ENCODE measurements around the gene PIGU. TPM values are rescaled to one million over a fixed set of nuclear protein-coding genes. Genes with fewer than 3 reads are reported as not detected.

The PIGU gene
- total and polyA plus RNA-seq, 2 of the 13 experiments (the other 11 are each of a cell fraction or from before 2014, with no cell fraction given) = 45.5 to 231 TPM

DNA sequence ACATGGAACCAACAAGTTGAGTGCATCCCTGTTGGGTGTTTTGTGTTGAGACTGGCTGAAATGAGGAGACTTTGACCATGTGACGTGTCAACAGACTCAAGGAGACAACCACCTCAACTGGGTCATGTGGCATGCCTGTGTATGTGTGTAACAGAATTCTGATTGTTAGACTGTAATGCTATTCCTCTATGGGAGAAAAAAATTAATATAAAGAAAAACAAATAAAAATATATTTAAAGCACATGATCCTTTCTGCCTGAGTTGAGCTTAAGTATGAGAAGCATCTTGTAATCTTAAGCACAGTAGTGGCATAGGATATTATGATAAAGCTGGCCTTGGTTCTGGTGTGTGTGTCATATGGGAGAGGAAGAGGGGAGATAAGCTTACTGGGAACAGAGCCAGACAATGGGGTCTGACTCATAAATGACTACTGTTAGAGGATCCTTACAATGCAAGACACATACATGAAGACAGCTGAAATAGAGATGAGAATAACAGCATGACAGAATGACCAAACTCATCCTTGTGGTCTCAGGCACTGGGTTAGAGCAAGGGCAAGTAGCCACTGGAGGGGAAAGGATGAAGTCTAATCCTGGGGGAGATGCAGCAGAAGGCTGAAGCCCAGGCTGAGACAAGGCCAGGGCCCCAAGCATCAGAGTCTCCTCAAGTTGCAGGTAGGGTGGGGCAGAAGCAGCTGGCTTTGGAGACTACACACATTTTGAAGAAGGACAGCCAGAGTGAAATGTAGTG lies 36.5 kb upstream of the PIGU start (continued):
- TF ChIP-seq SKIL (CRISPR knock-in tag; IDR thresholded peaks at IDR 0.05; ENCODE audit: borderline replicate concordance) (0 out of 2 replicates have a peak, but pooled peaks have one; percentile 5), TGIF2 (CRISPR knock-in tag; IDR thresholded peaks at IDR 0.05) (0 out of 2 replicates have a peak, but pooled peaks have one; percentile 17), MLX (CRISPR knock-in tag; IDR thresholded peaks at IDR 0.05) (no peak), ZBTB40 (IDR thresholded peaks at IDR 0.05) (no peak), ZBTB40 (CRISPR knock-in tag; IDR thresholded peaks at IDR 0.05) (0 out of 2 replicates have a peak, but pooled peaks have one; percentile 4), ZNF136 (CRISPR knock-in tag; IDR thresholded peaks at IDR 0.05; ENCODE audit: low read depth) (peak; percentile 90; the same call in 1 of the 2 replicates), MTF2 (CRISPR knock-in tag; IDR thresholded peaks at IDR 0.05; ENCODE audit: borderline replicate concordance) (no peak), KLF13 (CRISPR knock-in tag; IDR thresholded peaks at IDR 0.05) (no peak), ZNF703 (CRISPR knock-in tag; IDR thresholded peaks at IDR 0.05; ENCODE audit: borderline replicate concordance) (no peak), ZNF468 (CRISPR knock-in tag; IDR thresholded peaks at IDR 0.05) (0 out of 2 replicates have a peak, but pooled peaks have one; percentile 16)
- TF ChIP-seq, protein P1, sequence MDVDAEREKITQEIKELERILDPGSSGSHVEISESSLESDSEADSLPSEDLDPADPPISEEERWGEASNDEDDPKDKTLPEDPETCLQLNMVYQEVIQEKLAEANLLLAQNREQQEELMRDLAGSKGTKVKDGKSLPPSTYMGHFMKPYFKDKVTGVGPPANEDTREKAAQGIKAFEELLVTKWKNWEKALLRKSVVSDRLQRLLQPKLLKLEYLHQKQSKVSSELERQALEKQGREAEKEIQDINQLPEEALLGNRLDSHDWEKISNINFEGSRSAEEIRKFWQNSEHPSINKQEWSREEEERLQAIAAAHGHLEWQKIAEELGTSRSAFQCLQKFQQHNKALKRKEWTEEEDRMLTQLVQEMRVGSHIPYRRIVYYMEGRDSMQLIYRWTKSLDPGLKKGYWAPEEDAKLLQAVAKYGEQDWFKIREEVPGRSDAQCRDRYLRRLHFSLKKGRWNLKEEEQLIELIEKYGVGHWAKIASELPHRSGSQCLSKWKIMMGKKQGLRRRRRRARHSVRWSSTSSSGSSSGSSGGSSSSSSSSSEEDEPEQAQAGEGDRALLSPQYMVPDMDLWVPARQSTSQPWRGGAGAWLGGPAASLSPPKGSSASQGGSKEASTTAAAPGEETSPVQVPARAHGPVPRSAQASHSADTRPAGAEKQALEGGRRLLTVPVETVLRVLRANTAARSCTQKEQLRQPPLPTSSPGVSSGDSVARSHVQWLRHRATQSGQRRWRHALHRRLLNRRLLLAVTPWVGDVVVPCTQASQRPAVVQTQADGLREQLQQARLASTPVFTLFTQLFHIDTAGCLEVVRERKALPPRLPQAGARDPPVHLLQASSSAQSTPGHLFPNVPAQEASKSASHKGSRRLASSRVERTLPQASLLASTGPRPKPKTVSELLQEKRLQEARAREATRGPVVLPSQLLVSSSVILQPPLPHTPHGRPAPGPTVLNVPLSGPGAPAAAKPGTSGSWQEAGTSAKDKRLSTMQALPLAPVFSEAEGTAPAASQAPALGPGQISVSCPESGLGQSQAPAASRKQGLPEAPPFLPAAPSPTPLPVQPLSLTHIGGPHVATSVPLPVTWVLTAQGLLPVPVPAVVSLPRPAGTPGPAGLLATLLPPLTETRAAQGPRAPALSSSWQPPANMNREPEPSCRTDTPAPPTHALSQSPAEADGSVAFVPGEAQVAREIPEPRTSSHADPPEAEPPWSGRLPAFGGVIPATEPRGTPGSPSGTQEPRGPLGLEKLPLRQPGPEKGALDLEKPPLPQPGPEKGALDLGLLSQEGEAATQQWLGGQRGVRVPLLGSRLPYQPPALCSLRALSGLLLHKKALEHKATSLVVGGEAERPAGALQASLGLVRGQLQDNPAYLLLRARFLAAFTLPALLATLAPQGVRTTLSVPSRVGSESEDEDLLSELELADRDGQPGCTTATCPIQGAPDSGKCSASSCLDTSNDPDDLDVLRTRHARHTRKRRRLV (CRISPR knock-in tag; IDR thresholded peaks at IDR 0.05) = no peak
